GM08714 (cell line): ENCODE data around the gene RREB1.
A peak's percentile ranks its signal among the peaks of the same experiment; 100 is the strongest.

Experiments used
- H3K4me3 ChIP-seq: fragments of 200-500 bp; sonication (Bioruptor generic); 2 replicates; pipeline ENCODE4 v1.5.1; 2014; ENCODE audit warnings: mild to moderate bottlenecking, low read length, inconsistent platforms
- ZNF274 ChIP-seq: IDR thresholded peaks from 2 replicates; pipeline ENCODE4 v1.6.1; 2012; ENCODE audit warnings: mild to moderate bottlenecking, low read depth, low read length

The RREB1 gene, protein sequence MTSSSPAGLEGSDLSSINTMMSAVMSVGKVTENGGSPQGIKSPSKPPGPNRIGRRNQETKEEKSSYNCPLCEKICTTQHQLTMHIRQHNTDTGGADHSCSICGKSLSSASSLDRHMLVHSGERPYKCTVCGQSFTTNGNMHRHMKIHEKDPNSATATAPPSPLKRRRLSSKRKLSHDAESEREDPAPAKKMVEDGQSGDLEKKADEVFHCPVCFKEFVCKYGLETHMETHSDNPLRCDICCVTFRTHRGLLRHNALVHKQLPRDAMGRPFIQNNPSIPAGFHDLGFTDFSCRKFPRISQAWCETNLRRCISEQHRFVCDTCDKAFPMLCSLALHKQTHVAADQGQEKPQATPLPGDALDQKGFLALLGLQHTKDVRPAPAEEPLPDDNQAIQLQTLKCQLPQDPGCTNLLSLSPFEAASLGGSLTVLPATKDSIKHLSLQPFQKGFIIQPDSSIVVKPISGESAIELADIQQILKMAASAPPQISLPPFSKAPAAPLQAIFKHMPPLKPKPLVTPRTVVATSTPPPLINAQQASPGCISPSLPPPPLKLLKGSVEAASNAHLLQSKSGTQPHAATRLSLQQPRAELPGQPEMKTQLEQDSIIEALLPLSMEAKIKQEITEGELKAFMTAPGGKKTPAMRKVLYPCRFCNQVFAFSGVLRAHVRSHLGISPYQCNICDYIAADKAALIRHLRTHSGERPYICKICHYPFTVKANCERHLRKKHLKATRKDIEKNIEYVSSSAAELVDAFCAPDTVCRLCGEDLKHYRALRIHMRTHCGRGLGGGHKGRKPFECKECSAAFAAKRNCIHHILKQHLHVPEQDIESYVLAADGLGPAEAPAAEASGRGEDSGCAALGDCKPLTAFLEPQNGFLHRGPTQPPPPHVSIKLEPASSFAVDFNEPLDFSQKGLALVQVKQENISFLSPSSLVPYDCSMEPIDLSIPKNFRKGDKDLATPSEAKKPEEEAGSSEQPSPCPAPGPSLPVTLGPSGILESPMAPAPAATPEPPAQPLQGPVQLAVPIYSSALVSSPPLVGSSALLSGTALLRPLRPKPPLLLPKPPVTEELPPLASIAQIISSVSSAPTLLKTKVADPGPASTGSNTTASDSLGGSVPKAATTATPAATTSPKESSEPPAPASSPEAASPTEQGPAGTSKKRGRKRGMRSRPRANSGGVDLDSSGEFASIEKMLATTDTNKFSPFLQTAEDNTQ (N-terminal part only)

DNA sequence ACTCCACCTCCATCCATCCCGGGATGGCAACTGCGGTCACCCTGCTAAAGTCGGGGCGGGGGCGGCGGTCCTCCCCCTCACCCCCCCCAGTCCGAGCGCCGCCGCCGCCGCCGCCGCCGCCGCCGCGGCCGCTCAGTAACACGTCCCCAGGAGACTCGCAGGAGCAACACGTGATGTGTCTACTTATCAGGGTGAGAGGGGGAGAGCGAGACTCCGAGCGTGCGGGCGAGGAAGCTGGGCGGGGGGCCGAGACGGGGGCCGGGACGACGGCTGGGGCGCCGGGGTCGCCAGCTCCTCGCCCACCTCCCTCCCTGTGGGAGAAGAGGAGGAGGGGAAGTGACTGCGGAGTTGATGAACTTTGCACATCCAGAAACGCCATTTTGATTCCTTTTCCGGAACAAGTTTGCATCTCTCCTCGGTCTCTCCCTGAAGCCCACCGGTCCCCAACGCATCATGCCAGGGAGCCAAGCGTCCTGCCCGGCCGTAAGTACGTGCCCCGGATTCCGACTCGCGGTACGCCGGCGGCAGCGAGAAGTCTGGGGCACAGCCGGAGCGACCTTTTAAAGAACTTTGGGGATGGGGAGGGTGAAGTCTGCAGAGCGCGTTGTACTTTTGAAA lies at the start of gene RREB1:
RREB1 (plus strand) TSS at position 384 of the 618 bp plus-strand sequence. CDS start 73,951 bp downstream, outside the sequence.
- no peak for TF ChIP-seq ZNF274
- peak within 1 kb of the TSS; percentile 77 for H3K4me3 ChIP-seq

DNA sequence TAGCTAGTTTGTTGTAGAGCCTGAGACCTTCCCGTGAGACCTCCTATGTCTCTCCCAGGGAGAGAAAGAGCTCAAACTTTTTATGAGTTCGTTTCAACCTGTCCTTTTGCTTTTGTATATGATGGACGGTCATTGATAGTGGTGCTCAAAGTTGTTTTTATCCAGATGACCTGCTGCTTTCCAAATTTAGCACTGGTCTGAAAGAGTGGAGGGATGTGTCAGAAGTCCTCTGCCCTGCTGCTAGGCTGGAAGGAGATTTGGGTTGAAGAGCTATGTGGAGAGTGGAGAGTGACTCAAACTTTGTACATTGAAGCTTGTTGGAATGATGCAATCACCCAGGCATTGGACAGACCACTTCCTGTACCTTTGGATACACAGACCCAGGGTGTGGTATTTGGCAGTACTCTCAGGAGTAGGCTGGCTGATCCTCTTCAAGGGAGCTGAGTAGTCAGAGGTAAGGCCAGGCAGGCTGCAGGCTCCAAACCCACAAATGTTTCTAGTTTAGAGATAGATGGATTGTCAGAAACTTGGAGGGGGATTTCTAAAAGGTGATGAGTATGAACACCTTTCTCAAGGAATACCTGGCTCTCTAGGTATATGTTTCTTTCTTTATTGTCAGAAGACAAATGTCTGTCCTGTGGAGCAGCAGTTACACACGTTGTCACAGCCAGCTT lies 49.4 kb upstream of the RREB1 start:
- TF ChIP-seq ZNF274 = no peak
- H3K4me3 ChIP-seq = no peak overlapping the region

DNA sequence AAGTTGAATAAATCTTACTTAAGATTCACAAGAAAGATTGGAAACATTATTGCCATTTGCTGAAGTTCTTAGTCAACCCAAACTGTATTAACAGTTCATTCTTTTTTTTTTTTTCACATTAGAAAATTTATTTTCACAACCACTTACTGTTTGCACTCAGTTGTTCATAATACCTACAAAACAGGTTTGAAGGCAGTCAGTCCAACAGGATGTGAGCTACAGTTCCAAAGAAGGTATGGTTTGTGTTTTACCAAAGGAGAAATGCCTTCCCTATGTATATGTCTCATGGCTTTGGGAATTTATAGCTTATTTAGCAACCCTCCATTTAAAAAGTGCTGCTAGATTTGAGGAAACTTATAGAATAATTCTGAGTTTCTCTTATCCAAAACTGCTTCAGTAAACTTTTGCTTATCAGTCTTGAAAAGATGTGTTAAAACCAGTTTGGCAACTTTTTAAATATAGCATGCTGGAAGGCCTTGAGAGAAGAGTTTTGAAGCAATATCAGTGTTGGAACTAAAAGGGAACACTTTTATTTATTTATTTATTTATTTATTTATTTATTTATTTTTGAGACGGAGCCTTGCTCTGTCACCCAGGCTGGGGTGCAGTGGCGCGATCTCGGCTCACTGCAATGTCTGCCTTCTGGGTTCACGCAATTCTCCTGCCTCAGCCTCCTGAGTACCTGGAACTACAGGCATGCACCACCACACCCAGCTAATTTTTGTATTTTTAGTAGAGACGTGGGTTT lies 46.8 kb upstream of the RREB1 start:
- H3K4me3 ChIP-seq = no peak overlapping the region
- TF ChIP-seq ZNF274 = no peak

DNA sequence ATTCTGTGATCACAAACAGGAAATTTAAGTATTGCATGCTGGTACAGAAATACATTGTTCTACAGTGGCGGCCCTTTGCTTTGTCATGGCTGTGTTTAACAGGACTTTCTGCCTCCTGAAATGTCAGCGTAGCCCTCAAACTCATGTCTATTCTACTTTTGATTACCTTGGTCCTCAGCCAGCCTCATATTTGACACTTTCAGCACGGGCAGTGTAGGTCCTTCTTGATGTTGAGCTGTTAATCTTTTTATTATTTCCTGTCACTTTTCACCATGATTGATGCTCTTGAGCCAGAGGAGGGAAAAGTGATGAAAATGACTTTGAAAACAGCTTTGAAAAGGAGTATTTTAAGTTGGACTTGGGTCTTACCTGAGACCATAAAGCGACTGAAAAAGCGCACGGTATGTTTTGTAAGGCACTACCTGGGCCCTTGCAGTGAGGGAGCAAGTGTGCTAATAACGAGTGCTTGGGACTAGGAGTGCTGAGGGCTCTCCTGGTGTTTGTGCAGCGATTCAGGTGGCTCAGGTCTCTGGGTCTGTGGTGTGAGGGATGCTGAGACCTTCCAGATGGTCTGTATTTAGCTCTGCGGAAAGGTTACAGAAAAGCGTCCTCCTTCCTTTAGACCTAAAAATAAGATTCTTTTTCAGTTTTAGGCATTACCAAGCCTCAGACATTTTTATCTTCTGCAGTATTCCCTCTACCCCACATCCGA lies 45.2 kb upstream of the RREB1 start:
- TF ChIP-seq ZNF274 = no peak
- H3K4me3 ChIP-seq = no peak overlapping the region

DNA sequence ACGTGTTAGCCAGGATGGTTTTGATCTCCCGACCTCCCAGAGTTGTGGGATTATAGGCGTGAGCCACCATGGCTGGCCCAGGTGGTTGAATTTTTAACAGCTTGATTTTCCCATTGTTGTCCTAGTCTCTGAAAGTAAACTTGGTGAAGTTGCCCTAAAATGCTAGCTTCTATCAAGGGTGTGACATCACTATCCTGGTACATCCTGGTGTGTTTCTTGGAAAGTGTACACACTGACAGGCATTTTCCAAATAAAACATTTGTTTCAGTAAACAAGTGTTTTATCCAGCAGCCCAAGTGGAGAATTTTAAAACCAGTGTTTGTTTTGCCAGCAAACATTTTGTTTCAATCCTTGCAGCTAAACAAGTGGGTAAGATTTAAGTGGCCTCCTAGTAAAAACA lies 40.5 kb upstream of the RREB1 start:
- no peak for TF ChIP-seq ZNF274

DNA sequence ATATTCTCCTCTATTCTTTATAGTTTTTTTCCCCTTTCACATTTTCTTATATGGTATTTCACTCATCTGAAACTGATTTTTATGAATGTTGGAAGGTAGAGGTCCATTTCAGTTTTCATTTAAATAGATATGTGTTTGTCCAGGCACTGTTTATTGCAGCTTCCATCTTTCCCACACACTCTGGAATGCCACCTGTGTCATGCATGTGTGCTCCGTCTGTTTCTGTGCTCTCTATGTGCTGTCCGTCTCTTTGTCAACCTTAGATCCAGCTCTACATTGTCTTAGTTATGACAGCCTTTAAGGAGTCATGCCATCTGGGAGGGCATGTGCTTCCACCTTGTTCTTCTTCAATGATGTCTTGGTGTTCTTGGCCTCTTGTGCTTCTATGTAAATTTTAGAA lies 36.4 kb upstream of the RREB1 start:
- no peak overlapping the region for H3K4me3 ChIP-seq
- no peak for TF ChIP-seq ZNF274

More for the DNA sequence above, 40.5 kb upstream of the RREB1 start:
- H3K4me3 ChIP-seq = no peak overlapping the region

DNA sequence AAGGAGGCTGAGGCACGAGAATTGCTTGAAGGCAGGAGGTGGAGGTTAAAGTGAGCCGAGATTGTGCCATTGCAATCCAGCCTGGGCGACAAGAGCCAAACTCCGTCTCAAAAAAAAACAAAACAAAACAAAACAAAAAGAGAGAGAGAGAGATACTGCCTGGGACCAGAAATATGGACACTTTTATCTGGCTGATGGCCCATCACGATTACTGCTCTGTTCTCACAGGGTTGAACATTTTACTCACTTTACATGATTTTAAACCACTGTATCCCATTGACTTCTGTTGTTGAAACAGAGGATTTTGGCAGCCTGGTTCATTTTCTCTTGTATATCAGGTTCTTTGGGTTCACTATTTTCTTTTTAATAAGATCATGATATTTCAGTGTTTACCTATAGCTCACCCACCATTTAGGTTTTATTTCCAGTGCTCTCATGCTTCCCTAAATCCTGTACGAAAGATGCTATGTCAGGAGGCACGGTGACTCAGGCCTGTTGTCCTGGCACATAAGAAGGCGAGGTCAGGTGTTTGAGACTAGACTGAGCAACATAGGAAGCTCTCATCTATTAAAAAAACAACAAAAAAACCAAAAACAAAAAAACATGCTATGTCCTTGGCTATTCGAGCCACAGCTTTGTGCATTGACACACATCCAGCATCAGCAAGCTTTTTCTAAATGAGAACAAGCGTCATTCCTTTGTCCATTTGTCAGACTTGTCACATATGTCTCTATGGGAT lies 34.5 kb upstream of the RREB1 start:
- no peak for TF ChIP-seq ZNF274
- H3K4me3 ChIP-seq = no peak overlapping the region

DNA sequence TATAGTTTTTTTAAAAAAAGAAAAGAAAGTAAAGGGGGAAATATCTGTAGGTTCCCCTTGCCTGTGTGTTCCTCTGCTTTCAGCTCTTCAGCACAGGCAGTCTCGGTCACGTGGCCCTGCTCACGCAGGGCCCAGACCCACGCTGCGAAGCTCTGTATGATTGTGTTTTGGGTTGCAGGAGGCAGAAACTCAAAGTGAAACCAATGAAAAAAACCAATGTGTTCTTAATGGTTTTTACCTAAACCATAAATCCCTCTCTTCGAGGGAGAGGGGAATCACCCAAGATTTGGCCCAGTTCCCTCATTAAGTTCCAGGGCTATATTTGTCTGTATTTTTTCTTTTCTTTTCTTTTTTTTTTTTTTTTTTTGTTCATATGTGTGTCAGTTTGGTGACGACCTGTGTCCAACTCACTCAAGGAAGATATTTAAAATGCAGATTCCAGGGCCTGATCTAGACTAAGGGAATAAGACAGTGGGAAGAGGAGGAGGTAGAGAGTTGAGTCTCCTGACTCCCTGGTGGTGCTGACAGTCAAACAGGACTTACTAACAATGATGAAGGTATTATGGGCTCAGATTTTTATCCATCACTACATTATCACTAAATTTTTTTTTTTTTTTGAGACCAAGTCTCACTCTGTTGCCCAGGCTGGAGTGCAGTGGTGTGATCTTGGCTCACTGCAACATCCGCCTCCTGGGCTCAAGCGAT lies 33.8 kb upstream of the RREB1 start:
- TF ChIP-seq ZNF274 = no peak
- H3K4me3 ChIP-seq = no peak overlapping the region

DNA sequence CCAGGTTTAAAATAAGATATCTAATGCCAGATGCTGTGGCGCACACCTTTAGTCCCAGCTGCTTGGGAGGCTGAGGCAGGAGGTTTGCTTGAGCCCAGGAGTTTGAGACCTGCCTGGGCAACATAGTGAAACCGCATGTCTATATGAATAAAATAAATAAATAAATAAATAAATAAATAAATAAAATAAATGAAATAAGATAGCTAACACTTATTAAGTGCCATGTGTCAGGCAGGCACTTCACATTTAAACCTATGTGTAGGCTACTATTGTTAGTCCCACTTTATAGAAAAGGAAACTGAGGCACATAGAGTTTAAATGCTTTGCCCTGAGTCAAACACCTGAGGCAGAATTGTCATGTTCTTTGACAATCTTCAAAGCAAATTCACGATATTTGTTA lies 32.9 kb upstream of the RREB1 start:
- no peak for TF ChIP-seq ZNF274
- no peak overlapping the region for H3K4me3 ChIP-seq

DNA sequence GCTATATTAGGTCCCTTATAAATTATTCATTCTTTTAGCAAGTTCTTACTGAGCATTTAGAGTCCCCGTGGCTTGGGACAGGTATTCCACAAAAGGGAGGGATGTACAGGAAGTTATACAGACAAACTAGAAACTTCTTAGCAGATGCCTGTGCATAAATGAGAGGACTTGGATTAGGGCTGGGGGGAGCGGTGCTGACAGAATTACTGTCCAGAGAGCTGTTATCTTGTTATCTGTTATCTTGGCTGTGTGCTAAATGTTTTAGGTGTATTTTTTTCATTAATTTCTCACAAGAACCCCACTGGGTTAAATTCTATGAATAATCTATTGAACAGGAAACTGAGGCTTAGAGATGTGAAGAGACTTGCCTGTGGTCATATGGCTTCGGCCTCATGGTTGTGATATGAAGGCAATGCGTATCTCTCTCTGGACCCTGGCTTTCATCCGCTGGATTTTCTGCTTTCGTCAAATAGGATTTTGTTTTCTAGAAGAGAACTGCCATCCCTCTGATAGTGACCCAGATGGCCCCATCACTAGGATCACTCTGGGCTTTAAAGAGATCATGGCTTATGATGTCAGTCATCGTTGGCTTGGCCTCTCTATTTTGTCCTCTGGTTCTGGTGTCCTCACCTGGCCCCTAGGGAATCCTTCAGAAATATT lies 32.3 kb upstream of the RREB1 start:
- no peak overlapping the region for H3K4me3 ChIP-seq
- TF ChIP-seq ZNF274 = no peak
